Breast epithelium (tissue), 3 donors: ENCODE measurements around the gene KLHDC10.
"Not testable (repeated sequence)": the region's sequence is repeated elsewhere in the genome, so short reads cannot be mapped to it uniquely, and the experiment has no call there.

Source experiments
- POLR2AphosphoS5 ChIP-seq, 3 donors: sonication (generic); formaldehyde crosslinking; IDR thresholded peaks; one replicate each; pipeline ENCODE4 v1.6.1; 2017; ENCODE audit warnings: antibody characterized with exemption in 3 of 3
- TF ChIP-seq, protein P1 (sequence below), 3 donors: fragments of 450-650 bp; IDR thresholded peaks; one replicate each; pipeline ENCODE4 v1.5.1; 2016 to 2017; ENCODE audit warnings: antibody characterized with exemption in 3 of 3, mild to moderate bottlenecking in 3 of 3, moderate library complexity in 3 of 3

DNA sequence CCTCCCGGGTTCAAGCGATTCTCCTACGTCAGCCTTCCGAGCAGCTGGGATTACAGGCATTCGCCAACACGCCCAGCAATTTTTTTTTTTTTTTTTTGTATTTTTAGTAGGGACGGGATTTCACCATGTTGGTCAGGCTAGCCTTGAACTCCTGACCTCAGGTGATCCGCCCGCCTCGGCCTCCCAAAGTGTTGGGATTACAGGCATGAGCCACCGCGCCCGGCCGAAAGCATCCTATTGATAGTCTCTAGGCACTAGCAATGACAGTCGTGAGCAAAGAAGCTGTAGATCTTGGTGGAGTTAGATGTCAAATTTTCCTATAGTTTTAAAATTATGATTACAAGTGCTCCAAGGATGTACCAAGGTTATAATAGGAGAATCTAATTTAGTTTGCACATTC lies 18.1 kb upstream of the KLHDC10 start:
- TF ChIP-seq POLR2AphosphoS5 (IDR thresholded peaks at IDR 0.05) = not testable (repeated sequence)
- TF ChIP-seq, protein P1, sequence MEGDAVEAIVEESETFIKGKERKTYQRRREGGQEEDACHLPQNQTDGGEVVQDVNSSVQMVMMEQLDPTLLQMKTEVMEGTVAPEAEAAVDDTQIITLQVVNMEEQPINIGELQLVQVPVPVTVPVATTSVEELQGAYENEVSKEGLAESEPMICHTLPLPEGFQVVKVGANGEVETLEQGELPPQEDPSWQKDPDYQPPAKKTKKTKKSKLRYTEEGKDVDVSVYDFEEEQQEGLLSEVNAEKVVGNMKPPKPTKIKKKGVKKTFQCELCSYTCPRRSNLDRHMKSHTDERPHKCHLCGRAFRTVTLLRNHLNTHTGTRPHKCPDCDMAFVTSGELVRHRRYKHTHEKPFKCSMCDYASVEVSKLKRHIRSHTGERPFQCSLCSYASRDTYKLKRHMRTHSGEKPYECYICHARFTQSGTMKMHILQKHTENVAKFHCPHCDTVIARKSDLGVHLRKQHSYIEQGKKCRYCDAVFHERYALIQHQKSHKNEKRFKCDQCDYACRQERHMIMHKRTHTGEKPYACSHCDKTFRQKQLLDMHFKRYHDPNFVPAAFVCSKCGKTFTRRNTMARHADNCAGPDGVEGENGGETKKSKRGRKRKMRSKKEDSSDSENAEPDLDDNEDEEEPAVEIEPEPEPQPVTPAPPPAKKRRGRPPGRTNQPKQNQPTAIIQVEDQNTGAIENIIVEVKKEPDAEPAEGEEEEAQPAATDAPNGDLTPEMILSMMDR (IDR thresholded peaks at IDR 0.05) = not testable (repeated sequence)
